Adrenal gland (tissue), 12 donors: ENCODE measurements around the gene VSX2. TPM values are rescaled to one million over a fixed set of nuclear protein-coding genes. Genes with fewer than 3 reads are reported as not detected.

Source experiments
- DNase-seq, 7 donors: peaks; one replicate each; pipeline ENCODE4 v3.0.0-alpha.2; 2019 to 2020
- H3K27ac ChIP-seq, 5 donors: fragments of 200-600 bp; sonication (generic) in 4 of 5; 1 replicate in 3 of 5; 2 replicates in 2 of 5; pipeline versions ENCODE4 v1.5.1 to v1.8.0; 2016 to 2020; ENCODE audit warnings: mild to moderate bottlenecking in 1 of 5
- H3K27me3 ChIP-seq: fragments of 200-600 bp; 2 replicates; pipeline ENCODE4 v1.8.0; 2021
- H3K36me3 ChIP-seq, 2 donors: fragments of 200-600 bp; replicated peaks in 1 of 2; 1 replicate in 1 of 2; 2 replicates in 1 of 2; pipeline versions ENCODE4 v1.5.1 to v1.8.0; 2018 to 2022
- H3K4me1 ChIP-seq, 2 donors: fragments of 200-600 bp; replicated peaks in 1 of 2; 1 replicate in 1 of 2; 2 replicates in 1 of 2; pipeline versions ENCODE4 v1.5.1 to v1.8.0; 2018 to 2021
- H3K4me3 ChIP-seq, 4 donors: fragments of 200-600 bp; sonication (generic) in 3 of 4; one replicate each; pipeline ENCODE4 v1.5.1; 2016 to 2018
- H3K9me3 ChIP-seq, 3 donors: fragments of 200-600 bp; sonication (generic) in 1 of 3; replicated peaks in 1 of 3; 1 replicate in 2 of 3; 2 replicates in 1 of 3; pipeline versions ENCODE4 v1.5.1 to v1.8.0; 2016 to 2021
- POLR2A ChIP-seq, 2 donors: fragments of 450-650 bp; IDR thresholded peaks; one replicate each; pipeline ENCODE4 v1.6.1; 2017; ENCODE audit warnings: antibody characterized with exemption in 2 of 2, mild to moderate bottlenecking in 2 of 2, moderate library complexity in 1 of 2
- WGBS, 4 donors: extraction: QIAGEN DNeasy Blood & Tissue Kit in 2 of 4; methylation state at CpG; one replicate each; pipeline versions ENCODE4 v1.1.5 to v1.1.7; 2013 to 2017; 5-methylcytosine and 5-hydroxymethylcytosine counted together
- intact Hi-C, 2 donors: fragments of 100-400 bp; cut with DNase I; formaldehyde crosslinking; loops; one replicate each; pipeline versions ENCODE4 v1.14.1 to v1.15.0; 2022 to 2023
- polyA plus RNA-seq, 3 donors: library from polyadenylated mRNA; stranded (reverse); fragments of 200-250 nt in 2 of 3; fragments of 350-450 nt in 1 of 3; fragmentation: Illumina TruSeq in 1 of 3; extraction: RNeasy Lipid Tissue Mini Kit (QIAGEN cat#74804) in 1 of 3; gene quantifications; one replicate each; pipeline ENCODE4 v1.2.3, GENCODE V29; 2013 to 2014
- total RNA-seq, 9 donors: library from RNA; depleted of rRNA in 4 of 9; stranded (reverse); fragments of >200 nt in 4 of 9; fragments of 120-200 nt in 1 of 9; fragmentation: NEBNext Ultra II Directional in 1 of 9; extraction: Animal tissue kit (Norgen Biotek cat#: 25700) in 1 of 9; gene quantifications; one replicate each; pipeline versions ENCODE4 v1.1.0 to v1.2.4, GENCODE V29; 2013 to 2023
- TF ChIP-seq, protein P1 (sequence below), 6 experiments: fragments of 450-650 bp in 4 of 6; fragments of 200-600 bp in 2 of 6; sonication (generic) in 1 of 6; IDR thresholded peaks; 1 replicate in 5 of 6; 2 replicates in 1 of 6; pipeline versions ENCODE4 v1.5.1 to v1.8.0; 2016 to 2021; ENCODE audit warnings: antibody characterized with exemption in 6 of 6, mild to moderate bottlenecking in 2 of 6, moderate library complexity in 1 of 6
- donor health status: healthy with polysubstance abuse.
- donor health status: Bipolar disorder and iron deficiency.
- donor health status: DM: yes; HTN: yes; CAD: no.
- donor health status: DM: no; HTN: no; CAD: no.
- donor health status: DM: no; HTN: no; CAD: no.
- donor health status: DM: yes; HTN: yes; CAD: no.

Gene VSX2
- total and polyA plus RNA-seq, 12 donors, result not detected

DNA sequence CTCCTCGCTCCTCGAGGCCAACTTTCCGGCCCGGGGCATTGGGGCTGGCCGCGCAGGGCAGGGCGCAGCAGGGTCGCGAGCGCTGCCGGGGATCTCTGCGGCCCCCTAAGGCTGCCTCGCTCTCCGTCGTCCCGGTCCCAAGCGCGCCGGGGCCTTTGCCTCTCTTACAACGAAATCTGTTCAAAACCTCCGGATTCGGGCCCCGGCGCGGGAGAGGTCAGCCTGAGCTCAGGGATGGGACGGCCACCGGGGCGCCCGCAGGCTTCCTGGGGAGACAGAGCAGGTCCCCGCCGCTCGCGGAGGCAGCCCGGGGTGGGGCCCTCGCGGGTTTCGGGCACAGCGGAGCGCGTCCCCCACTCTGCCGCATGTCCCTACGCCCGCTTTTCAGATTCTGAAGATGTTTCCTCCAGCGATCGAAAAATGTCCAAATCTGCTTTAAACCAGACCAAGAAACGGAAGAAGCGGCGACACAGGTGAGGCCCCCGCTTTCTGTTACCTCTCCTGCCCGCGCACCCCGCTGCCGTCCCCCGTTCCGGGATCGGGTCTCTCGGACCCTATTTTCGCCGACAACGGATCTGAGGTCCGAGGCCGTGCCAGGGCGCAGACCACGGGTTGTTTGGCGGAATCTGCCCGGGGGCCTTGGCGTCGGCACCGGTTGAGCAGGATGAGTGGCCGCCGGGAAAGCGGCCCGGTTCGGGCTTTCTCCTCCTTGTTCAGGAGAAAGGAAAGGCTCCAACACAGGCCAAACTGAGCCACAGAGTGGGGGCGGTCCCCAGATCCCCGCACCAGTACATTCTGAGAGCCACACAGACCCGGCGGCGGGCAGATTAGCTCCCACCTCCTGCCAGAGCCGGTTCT, 1.8 kb downstream of the VSX2 start:
- TF ChIP-seq, protein P1, sequence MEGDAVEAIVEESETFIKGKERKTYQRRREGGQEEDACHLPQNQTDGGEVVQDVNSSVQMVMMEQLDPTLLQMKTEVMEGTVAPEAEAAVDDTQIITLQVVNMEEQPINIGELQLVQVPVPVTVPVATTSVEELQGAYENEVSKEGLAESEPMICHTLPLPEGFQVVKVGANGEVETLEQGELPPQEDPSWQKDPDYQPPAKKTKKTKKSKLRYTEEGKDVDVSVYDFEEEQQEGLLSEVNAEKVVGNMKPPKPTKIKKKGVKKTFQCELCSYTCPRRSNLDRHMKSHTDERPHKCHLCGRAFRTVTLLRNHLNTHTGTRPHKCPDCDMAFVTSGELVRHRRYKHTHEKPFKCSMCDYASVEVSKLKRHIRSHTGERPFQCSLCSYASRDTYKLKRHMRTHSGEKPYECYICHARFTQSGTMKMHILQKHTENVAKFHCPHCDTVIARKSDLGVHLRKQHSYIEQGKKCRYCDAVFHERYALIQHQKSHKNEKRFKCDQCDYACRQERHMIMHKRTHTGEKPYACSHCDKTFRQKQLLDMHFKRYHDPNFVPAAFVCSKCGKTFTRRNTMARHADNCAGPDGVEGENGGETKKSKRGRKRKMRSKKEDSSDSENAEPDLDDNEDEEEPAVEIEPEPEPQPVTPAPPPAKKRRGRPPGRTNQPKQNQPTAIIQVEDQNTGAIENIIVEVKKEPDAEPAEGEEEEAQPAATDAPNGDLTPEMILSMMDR (IDR thresholded peaks at IDR 0.05), result no peak
- TF ChIP-seq POLR2A (IDR thresholded peaks at IDR 0.05), result no peak
- DNase-seq, result no peak
- peak overlapping the region in 1 of 4 donors; percentile 44 for H3K4me3 ChIP-seq
- H3K4me1 ChIP-seq, result peaks cover 14 to 26% of the 10 kb centered on the region in 2 donors
- H3K36me3 ChIP-seq, result no peaks in the 10 kb centered on the region
- no peaks in the 10 kb centered on the region for H3K9me3 ChIP-seq
- no peak overlapping the region for H3K27ac ChIP-seq
- H3K27me3 ChIP-seq, result peaks cover 81% of the 10 kb centered on the region
- intact Hi-C loops, result no loop called here
- WGBS, 4 donors, result 4 to 5% (median 4%) methylated on average over 13 to 80 of the region's 80 CpGs

DNA sequence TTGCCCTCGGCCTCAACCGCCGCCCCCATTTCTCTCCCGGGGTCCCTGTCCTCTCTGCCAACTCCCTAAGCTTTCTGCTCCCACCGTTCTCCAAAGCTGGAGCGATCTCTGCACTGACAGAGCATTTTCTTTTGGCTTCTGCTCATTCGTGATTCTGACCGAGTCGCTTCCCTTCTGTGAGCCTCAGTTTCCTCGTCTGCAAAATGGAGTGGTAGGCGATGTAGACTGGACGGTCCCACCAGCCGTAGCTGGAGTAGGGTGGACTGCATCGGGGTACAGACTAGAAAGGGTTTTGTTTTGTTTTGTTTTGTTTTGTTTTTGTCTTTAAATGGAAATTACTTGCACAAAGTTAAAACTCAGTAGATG, 2.4 kb downstream of the VSX2 start:
- DNase-seq, result no peak
- intact Hi-C loops, result no loop called here
- TF ChIP-seq, protein P1 (IDR thresholded peaks at IDR 0.05), result no peak
- TF ChIP-seq POLR2A (IDR thresholded peaks at IDR 0.05), result no peak
- Histone ChIP-seq H3K9me3 (no peaks in the 10 kb centered on the region), H3K27me3 (peaks cover 83% of the 10 kb centered on the region), H3K27ac (no peak overlapping the region), H3K36me3 (no peaks in the 10 kb centered on the region), H3K4me1 (peaks cover 14 to 26% of the 10 kb centered on the region in 2 donors), H3K4me3 (no peak overlapping the region)
- WGBS, 4 donors, result 9 to 18% (median 11%) methylated on average over 14 of the region's 14 CpGs

DNA sequence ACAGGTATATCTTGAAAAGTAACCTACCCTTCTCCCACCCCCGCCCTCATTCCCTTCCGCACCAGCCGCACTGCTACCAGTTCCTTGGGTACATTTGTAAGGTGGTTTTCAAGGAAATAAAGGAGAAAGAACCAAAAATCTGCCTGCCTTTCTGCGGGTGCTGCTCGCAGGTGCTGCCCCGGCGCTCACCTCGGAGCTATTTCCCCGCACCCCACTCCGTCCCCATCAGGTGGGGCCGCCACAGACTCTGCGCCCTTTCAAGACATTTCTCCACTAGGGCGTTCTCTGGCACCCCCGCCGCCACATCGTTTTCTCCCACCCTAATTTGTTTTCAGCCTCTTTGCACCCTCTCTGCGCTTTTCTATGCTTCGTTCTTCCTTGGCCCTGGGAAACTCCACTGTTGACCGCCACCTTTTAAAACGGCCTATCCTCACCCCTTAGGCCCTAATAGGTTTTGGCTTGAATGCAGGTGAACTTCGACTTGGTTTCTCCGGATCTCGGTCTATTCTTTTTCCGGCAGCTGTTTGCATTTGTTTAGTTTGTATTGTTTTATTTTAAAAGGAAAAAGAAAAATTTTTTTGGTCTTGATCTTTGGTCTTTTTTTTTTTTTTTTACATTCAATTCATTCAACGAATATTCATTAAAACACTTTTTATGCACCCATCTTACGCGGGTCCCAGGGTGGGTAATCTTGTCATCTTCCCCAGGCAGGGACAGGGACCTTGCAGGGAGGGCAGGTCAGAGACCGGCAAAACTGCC, 3.0 kb downstream of the VSX2 start:
- Histone ChIP-seq H3K27ac (no peak overlapping the region), H3K4me3 (no peak overlapping the region), H3K36me3 (no peaks in the 10 kb centered on the region), H3K9me3 (no peaks in the 10 kb centered on the region), H3K4me1 (peaks cover 14 to 26% of the 10 kb centered on the region in 2 donors), H3K27me3 (peaks cover 83% of the 10 kb centered on the region)
- no peak for DNase-seq
- intact Hi-C loops, result no loop called here
- WGBS, 4 donors, result 16 to 25% (median 19%) methylated on average over 24 to 28 of the region's 28 CpGs
- TF ChIP-seq, protein P1 (IDR thresholded peaks at IDR 0.05), result no peak
- TF ChIP-seq POLR2A (IDR thresholded peaks at IDR 0.05), result no peak

DNA sequence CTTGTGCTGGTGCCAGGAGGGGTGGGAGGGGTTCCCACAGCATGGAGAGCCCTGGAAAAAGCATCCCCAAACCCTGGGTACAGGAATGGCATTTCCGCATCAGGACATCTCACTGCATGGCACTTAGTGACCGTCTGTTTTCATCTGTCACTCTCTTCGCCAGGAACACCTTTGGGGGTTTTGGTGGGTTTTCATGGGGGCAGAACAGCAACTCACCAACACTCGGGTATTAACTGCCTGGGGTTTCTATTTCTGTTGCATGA, 3.5 kb downstream of the VSX2 start:
- no peak overlapping the region for H3K4me3 ChIP-seq
- intact Hi-C loops, result no loop called here
- H3K9me3 ChIP-seq, result no peaks in the 10 kb centered on the region
- H3K36me3 ChIP-seq, result no peaks in the 10 kb centered on the region
- WGBS, 4 donors, result 43 to 64% (median 44%) methylated on average over 4 of the region's 4 CpGs
- DNase-seq, result no peak
- H3K27me3 ChIP-seq, result peaks cover 79% of the 10 kb centered on the region
- H3K4me1 ChIP-seq, result peaks cover 14 to 26% of the 10 kb centered on the region in 2 donors
- no peak overlapping the region for H3K27ac ChIP-seq
- TF ChIP-seq, protein P1 (IDR thresholded peaks at IDR 0.05), result no peak
